Measurements from ENCODE around the gene PRKCA.

The PRKCA gene

DNA sequence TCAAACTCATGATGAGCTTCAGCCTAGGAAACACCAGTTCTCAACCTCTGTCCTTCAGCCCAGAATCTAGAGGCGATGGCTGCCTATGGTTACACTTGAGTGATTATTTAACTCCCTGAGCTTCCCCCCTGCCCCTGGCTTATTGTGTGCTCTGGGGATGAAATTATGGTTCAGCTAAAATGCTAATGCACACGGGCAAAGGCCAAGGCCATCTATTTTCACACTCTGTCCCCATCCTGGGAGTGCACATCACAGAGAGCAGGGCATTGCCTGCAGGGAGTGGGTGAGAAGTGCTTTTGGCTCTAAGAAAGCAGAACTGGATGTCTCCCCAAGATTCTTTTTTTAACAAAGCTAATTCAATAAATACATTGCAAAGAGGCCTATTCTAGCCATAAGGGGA is 510.9 kb downstream of the PRKCA start:
- Mint-ChIP-seq H3K4me3 (no peak overlapping the region), H3K4me1 (ENCODE audit: low read depth in 2 of 2) (peaks cover 0 to 1% of the 10 kb centered on the region in 2 donors), H3K9me3 (peaks cover 0 to 4% of the 10 kb centered on the region in 2 donors), H3K27me3 (peaks cover 20 to 29% of the 10 kb centered on the region in 2 donors), H3K36me3 (ENCODE audit: insufficient read depth) (no peaks in the 10 kb centered on the region), H3K27ac (no peak overlapping the region)
- ATAC-seq (replicated peaks), result no peak
- DNase-seq, result no peak

DNA sequence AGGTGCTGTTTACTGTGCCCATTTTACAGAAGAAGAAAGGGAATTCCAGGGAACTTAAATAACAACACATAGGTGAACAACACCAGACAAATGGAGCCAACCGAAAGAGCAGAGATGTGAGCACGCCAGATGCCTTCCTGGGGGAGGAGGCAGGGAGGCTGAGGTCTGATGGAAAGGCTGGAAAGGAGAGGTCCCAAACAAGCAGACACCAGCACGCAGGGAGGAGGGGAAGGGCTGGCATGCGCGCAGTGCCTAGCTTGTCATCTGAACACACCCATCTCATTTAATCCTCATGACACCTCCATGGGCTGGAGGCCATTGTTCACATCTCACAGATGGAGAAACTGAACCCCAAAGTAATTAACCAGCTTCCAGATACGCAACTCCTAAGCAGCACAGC is 511.6 kb downstream of the PRKCA start:
- no peak overlapping the region for H3K27ac Mint-ChIP-seq
- H3K4me3 Mint-ChIP-seq, result no peak overlapping the region
- H3K36me3 Mint-ChIP-seq (ENCODE audit: insufficient read depth), result no peaks in the 10 kb centered on the region
- ATAC-seq (replicated peaks) (no peak), DNase-seq (no peak)
- H3K9me3 Mint-ChIP-seq, result peaks cover 0 to 7% of the 10 kb centered on the region in 2 donors
- no peaks in the 10 kb centered on the region for H3K4me1 Mint-ChIP-seq (ENCODE audit: low read depth in 2 of 2)
- peaks cover 19 to 34% of the 10 kb centered on the region in 2 donors for H3K27me3 Mint-ChIP-seq

DNA sequence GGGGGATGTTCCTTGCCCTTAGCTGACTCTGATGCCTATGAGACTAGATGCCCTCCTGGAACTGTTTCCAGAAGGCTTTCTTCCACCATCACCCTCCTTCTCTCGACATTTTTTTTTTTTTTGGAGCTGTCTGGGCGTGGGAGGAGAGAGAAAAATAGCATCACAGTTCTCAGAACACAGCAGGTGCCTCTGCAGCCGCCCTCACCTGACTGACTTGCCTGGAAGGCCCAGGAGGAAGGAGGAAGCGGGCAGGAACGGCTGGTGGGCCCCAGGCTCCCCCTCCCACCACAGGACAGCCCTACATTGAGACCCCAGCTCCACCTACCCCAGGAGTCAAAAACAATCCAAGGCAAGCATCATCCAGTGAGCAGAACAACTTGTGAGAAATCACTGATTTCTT is 512.2 kb downstream of the PRKCA start:
- Mint-ChIP-seq H3K4me3 (no peak overlapping the region), H3K27me3 (peaks cover 19 to 34% of the 10 kb centered on the region in 2 donors)

DNA sequence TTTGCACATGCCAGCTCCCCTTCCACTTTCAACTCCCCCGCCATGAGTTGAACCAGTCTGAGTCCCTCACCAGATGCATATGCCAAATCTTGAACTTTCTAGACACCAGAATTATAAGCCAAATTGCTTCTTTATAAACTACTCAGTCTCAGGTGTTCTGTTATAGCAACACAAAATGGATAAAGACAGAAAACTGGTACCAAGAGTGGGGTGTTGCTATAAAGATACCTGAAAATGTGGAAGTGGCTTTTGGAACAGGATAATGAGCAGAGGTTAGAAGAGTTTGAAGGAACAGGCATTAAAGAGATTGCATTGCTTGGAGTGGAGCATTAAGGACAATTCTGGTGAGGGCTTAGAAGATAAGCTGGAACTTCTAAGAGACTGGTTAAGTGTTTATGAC is 515.3 kb downstream of the PRKCA start:
- H3K27me3 Mint-ChIP-seq, result peaks cover 25 to 45% of the 10 kb centered on the region in 2 donors
- DNase-seq, result no peak
- H3K4me3 Mint-ChIP-seq, result no peak overlapping the region
- no peak overlapping the region for H3K27ac Mint-ChIP-seq
- no peaks in the 10 kb centered on the region for H3K4me1 Mint-ChIP-seq (ENCODE audit: low read depth in 2 of 2)
- ATAC-seq (replicated peaks), result no peak
- peaks cover 0 to 7% of the 10 kb centered on the region in 2 donors for H3K9me3 Mint-ChIP-seq
- H3K36me3 Mint-ChIP-seq (ENCODE audit: insufficient read depth), result no peaks in the 10 kb centered on the region

More for the DNA sequence above, 512.2 kb downstream of the PRKCA start:
- DNase-seq (no peak), ATAC-seq (replicated peaks) (no peak)
- H3K27ac Mint-ChIP-seq, result no peak overlapping the region
- no peaks in the 10 kb centered on the region for H3K36me3 Mint-ChIP-seq (ENCODE audit: insufficient read depth)
- peaks cover 0 to 7% of the 10 kb centered on the region in 2 donors for H3K9me3 Mint-ChIP-seq
- H3K4me1 Mint-ChIP-seq (ENCODE audit: low read depth in 2 of 2), result no peaks in the 10 kb centered on the region

DNA sequence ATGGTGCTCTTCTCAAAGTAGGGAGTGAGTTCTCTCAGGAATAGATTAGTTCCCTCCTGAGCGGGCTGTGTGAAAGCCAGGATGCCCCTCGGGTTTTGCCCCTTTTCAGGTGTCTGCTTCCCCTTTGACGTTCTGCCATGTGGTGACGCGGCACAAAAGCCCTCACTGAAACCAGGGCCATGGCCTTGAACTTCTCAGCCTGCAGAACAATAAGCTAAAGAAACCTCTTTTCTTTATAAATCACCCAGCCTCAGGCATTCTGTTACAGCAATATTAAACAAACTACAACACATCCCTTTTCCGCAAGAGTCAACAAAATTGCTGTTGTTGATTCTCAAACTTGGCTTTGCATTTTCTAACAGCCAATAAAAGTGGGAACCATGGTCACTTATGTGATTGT is 517.1 kb downstream of the PRKCA start:
- Mint-ChIP-seq H3K4me1 (ENCODE audit: low read depth in 2 of 2) (no peaks in the 10 kb centered on the region), H3K36me3 (ENCODE audit: insufficient read depth) (no peaks in the 10 kb centered on the region)

DNA sequence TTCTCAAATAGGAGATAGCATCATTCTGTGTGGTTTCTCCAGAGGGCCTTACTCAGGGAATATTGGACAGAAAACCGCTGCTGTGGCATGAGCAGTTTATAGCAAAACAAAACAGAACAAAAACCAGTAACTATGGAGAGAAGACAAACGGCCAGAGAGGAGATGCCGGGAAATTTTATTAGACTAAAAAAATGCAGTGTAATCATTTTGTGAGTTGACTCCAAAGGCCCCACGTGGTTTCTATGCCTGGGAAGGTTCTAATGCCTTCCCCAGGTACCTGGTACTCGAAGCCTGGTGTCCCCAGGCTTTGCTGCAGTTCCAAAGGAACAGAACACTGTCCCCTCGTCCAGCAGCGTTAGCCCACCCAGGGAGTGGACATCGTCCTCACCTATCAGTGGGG is 519.6 kb downstream of the PRKCA start:
- Mint-ChIP-seq H3K4me3 (no peak overlapping the region), H3K27me3 (peaks cover 28 to 62% of the 10 kb centered on the region in 2 donors), H3K36me3 (ENCODE audit: insufficient read depth) (no peaks in the 10 kb centered on the region), H3K4me1 (ENCODE audit: low read depth in 2 of 2) (no peaks in the 10 kb centered on the region), H3K9me3 (peaks cover 0 to 7% of the 10 kb centered on the region in 2 donors), H3K27ac (no peak overlapping the region)
- no peak for DNase-seq
- ATAC-seq (replicated peaks), result no peak

More for the DNA sequence above, 517.1 kb downstream of the PRKCA start:
- DNase-seq (no peak), ATAC-seq (replicated peaks) (no peak)
- Mint-ChIP-seq H3K27me3 (peaks cover 22 to 50% of the 10 kb centered on the region in 2 donors), H3K9me3 (peaks cover 0 to 7% of the 10 kb centered on the region in 2 donors), H3K4me3 (no peak overlapping the region), H3K27ac (no peak overlapping the region)

DNA sequence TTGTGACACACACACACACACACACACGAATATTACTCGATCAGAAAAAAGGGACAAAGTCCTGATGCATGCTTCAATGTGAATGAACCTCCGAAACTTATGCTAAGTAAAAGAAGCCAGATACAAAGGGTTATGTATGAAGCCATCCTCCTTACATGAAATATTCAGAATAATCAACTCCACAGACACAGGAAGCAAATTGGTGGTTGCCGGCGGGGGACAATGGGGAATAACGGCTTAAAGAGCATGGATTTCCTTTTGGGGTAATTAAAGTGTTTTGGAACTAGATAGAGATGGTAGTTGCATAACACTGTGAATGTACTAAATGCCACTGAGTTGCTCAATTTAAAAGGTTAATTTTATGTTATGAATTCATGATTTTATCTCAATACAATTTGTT is 524.4 kb downstream of the PRKCA start:
- DNase-seq, result no peak
- Mint-ChIP-seq H3K9me3 (no peaks in the 10 kb centered on the region), H3K27me3 (peaks cover 39 to 72% of the 10 kb centered on the region in 2 donors), H3K4me3 (no peak overlapping the region), H3K4me1 (ENCODE audit: low read depth in 2 of 2) (peaks cover 0 to 4% of the 10 kb centered on the region in 2 donors), H3K27ac (no peak overlapping the region), H3K36me3 (ENCODE audit: insufficient read depth) (peaks cover 4% of the 10 kb centered on the region)
- no peak for ATAC-seq (replicated peaks)

DNA sequence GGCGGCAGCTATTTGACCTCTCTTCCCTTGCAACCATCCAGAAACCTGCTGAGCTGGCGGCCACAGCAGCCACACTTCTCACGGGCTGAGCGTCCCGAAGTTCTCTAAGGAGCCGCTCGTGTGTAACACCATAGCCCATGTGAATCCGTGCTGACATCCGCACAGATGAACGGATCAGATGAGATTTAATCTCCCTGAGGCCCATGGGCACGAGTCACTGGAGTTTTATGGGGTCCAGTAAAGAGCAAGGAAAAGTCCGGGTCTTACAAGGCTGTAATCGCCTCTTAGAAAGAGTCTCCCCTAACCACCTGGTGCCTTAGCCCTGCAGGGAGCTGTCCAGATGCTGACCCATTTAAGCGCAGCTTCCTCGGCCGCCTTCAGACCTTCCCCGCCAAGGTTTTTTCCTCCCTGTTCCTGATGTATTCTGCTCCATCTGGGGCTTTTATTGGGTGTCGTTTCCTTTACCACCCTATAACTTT is 527.0 kb downstream of the PRKCA start:
- Mint-ChIP-seq H3K4me1 (ENCODE audit: low read depth in 2 of 2) (peaks cover 0 to 4% of the 10 kb centered on the region in 2 donors), H3K9me3 (no peaks in the 10 kb centered on the region), H3K4me3 (no peak overlapping the region), H3K36me3 (ENCODE audit: insufficient read depth) (peaks cover 4% of the 10 kb centered on the region), H3K27me3 (peaks cover 53 to 80% of the 10 kb centered on the region in 2 donors), H3K27ac (no peak overlapping the region)
- ATAC-seq (replicated peaks) (no peak), DNase-seq (no peak)

DNA sequence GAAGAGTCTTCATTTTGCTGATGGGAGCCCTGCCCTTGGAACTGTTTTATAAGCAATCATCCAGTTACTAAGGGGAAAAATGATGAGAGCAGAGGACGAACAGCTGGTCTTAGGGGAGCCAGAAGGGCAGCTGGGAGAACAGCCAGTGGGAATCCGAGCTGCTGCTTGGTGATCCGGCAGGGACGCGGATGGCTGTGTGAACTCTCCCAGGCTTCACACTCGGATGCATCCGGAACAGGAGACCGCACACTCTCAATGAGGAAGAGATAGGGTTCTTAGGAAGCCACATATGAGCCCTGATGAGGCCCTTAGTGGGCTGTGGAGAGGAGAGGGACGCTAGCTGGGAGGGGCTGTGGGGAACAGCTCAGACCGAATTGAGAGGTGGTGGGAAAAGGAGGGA is 527.5 kb downstream of the PRKCA start:
- Mint-ChIP-seq H3K4me1 (ENCODE audit: low read depth in 2 of 2) (peaks cover 0 to 4% of the 10 kb centered on the region in 2 donors), H3K4me3 (no peak overlapping the region), H3K9me3 (no peaks in the 10 kb centered on the region), H3K27ac (no peak overlapping the region), H3K36me3 (ENCODE audit: insufficient read depth) (peaks cover 4% of the 10 kb centered on the region), H3K27me3 (peaks cover 49 to 77% of the 10 kb centered on the region in 2 donors)
- DNase-seq (no peak), ATAC-seq (replicated peaks) (no peak)

DNA sequence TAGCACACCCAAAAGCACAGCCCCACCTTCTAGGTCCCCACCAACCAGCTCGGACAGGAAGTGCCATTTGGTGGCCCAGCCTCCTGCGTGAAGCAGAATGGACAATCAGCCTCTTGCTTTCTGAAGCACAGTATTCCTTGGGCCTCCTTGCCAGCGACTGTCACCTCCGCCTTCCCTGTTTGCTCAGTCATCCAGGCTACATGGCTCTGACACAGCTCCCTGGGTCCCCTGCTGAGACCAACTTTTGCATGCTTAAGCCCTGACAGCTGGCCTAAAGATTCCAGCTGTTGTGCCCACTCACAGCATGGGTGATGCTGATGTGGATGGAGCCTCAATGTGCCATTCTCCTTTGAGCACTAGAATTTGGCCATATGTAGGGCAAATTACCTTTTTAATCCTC is 528.0 kb downstream of the PRKCA start:
- H3K4me1 Mint-ChIP-seq (ENCODE audit: low read depth in 2 of 2), result peaks cover 0 to 4% of the 10 kb centered on the region in 2 donors
- no peak for DNase-seq
- H3K9me3 Mint-ChIP-seq, result no peaks in the 10 kb centered on the region
- H3K27me3 Mint-ChIP-seq, result peaks cover 48 to 77% of the 10 kb centered on the region in 2 donors
- no peak overlapping the region for H3K4me3 Mint-ChIP-seq
- H3K36me3 Mint-ChIP-seq (ENCODE audit: insufficient read depth), result peaks cover 4% of the 10 kb centered on the region
- ATAC-seq (replicated peaks), result no peak
- no peak overlapping the region for H3K27ac Mint-ChIP-seq

DNA sequence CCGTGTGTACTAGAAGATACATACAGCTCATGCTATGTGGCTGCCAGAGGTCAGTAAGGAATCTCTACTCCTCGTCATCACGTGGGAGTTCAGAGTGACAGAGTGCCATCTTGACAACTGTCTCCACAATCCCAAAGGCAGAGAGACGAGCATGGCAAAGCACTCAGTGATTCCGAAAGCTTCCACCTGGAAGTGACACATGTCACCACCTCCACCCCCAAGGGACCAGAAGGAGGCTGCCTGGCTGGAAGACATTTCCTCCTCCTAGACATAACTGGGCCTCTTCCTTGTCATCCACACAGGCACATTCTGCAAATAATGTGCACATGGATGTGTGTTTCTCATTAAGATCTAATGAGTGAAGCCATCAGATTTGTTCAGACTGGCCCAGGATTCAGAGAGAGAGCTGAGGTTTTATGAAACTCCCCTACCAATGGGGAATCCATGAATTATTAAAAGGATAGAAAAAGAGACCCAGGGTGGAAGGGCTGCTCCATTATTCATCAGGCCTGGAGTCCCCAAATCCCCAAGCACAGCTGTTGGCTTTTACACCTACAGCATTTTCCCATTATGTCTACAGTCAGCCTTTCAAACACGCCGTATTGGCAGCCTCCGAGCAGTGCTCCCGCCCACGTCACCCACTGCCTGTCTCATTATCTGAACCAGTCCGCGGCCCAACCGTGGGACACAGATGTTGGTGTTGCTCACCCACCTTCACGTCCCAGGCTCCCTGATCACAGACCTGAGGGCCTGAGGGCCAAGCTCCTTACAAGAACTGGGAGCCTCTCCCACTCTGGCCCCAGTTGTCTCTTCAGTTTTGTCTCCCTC is 529.2 kb downstream of the PRKCA start:
- Mint-ChIP-seq H3K27ac (no peak overlapping the region), H3K9me3 (no peaks in the 10 kb centered on the region), H3K4me1 (ENCODE audit: low read depth in 2 of 2) (peaks cover 0 to 4% of the 10 kb centered on the region in 2 donors), H3K4me3 (no peak overlapping the region), H3K36me3 (ENCODE audit: insufficient read depth) (peaks cover 4% of the 10 kb centered on the region), H3K27me3 (peaks cover 59 to 83% of the 10 kb centered on the region in 2 donors)
- DNase-seq (no peak), ATAC-seq (replicated peaks) (no peak)

DNA sequence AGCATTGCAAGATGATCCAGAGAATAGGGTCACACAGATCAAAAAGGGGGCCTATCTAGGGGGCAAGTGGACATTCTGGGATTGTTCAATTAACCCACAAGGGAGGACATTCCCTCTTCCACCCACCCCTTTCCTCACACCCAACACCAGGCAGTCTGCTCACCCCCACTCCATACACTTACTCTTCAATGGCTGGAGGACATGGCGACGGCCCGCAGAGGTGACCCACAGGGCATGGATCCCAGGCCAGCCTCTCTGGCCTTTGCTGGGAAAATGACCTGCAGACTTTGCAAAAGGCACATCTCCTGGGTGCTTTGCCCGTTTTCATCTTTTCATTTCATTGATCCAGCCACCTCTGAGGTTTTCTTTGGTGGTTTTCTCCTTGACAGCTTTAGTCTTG is 530.8 kb downstream of the PRKCA start:
- Mint-ChIP-seq H3K36me3 (ENCODE audit: insufficient read depth) (peaks cover 4% of the 10 kb centered on the region), H3K27me3 (peaks cover 62 to 79% of the 10 kb centered on the region in 2 donors), H3K27ac (no peak overlapping the region), H3K4me3 (no peak overlapping the region), H3K4me1 (ENCODE audit: low read depth in 2 of 2) (peaks cover 0 to 4% of the 10 kb centered on the region in 2 donors), H3K9me3 (no peaks in the 10 kb centered on the region)
- DNase-seq (no peak), ATAC-seq (replicated peaks) (no peak)

DNA sequence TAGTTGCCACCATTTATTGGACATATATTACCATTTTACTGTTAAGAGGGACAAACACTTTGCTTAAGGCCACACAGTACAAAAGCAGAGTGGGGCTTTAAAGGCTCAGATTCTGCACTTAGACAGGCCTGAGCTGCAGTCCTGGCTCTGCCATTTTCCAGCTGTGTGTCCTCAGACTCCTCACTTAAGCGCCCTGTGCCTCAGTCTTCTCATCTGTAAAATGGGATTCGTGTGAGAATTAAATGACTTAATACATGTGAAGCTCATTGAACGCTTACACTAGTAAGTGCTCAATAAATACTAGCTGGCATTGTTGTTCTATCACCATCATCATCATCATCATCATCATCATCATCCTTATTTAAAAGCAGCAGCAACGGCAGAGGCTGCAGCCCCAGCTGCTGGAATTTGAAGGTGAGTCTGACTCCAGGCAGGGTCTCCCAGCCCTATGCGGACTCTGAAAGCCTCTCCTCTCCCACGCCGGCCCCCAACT is 532.1 kb downstream of the PRKCA start:
- no peaks in the 10 kb centered on the region for H3K36me3 Mint-ChIP-seq (ENCODE audit: insufficient read depth)
- peaks cover 61 to 77% of the 10 kb centered on the region in 2 donors for H3K27me3 Mint-ChIP-seq
- ATAC-seq (replicated peaks), result no peak
- no peaks in the 10 kb centered on the region for H3K9me3 Mint-ChIP-seq
- DNase-seq, result no peak
- no peak overlapping the region for H3K4me3 Mint-ChIP-seq
- H3K4me1 Mint-ChIP-seq (ENCODE audit: low read depth in 2 of 2), result peaks cover 0 to 4% of the 10 kb centered on the region in 2 donors
- H3K27ac Mint-ChIP-seq, result no peak overlapping the region

DNA sequence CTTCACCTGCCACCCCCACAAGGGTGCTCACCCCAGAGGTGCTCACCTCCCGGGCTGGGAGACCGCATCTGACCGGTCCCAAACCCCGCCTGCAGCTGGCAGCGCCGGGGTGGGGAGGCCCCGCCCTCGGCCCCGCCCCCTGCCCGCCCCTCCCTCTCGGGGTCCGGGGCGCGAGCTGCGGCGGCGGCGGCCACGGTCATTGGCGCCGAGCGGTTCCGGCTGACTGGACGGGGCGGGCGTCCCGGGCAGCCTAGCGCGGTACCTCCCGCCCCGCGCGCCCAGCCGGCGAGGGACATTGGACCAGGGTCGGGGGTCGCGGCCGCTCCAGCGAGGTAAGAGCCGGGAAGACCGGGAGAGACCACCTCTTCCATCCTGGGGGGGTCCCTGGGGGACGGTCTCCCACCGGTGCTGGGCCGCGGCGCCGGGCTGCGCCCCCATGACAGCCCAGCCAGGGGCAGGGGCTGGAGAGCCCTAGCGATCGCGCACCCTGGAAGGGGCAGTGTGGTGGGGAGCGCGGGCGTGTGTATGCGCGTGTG is 532.6 kb downstream of the PRKCA start, which contains the start of gene CACNG5:
Gene CACNG5 (plus strand): TSS at position 199 of the 536 bp plus-strand sequence. CDS start 42,216 bp downstream, outside the sequence.
- no peak for ATAC-seq (replicated peaks)
- H3K4me3 Mint-ChIP-seq, result no peak within 1 kb of the TSS
- no peak within 1 kb of the TSS for H3K27ac Mint-ChIP-seq

More for the DNA sequence above, 532.6 kb downstream of the PRKCA start, which contains the start of gene CACNG5:
- peaks cover 57 to 77% of the 10 kb centered on the region in 2 donors for H3K27me3 Mint-ChIP-seq
- H3K9me3 Mint-ChIP-seq, result no peaks in the 10 kb centered on the region
- DNase-seq, result no peak
- peaks cover 0 to under 1% of the 10 kb centered on the region in 2 donors for H3K4me1 Mint-ChIP-seq (ENCODE audit: low read depth in 2 of 2)
- H3K36me3 Mint-ChIP-seq (ENCODE audit: insufficient read depth), result no peaks in the 10 kb centered on the region

Data from effector memory CD8-positive, alpha-beta T cell (primary cell).